HUES64 (cell line): ENCODE data around the gene RPS15.

Experiments used
- H3K27ac ChIP-seq: 2 replicates; pipeline ENCODE4 v1.7.0; 2013; ENCODE audit warnings: low read depth, low read length, inconsistent platforms
- H3K27me3 ChIP-seq: 2 replicates; pipeline ENCODE4 v1.6.1; 2013; ENCODE audit warnings: mild to moderate bottlenecking, low read length; ENCODE audit not compliant: insufficient read depth
- H3K36me3 ChIP-seq: 2 replicates; pipeline ENCODE4 v1.6.1; 2013; ENCODE audit warnings: mild to moderate bottlenecking, low read length; ENCODE audit not compliant: insufficient read depth
- H3K4me1 ChIP-seq: 2 replicates; pipeline ENCODE4 v1.6.1; 2013; ENCODE audit warnings: mild to moderate bottlenecking, low read length, moderate library complexity; ENCODE audit not compliant: insufficient read depth
- H3K4me3 ChIP-seq: 2 replicates; pipeline ENCODE4 v1.5.1; 2013; ENCODE audit warnings: mild to moderate bottlenecking, low read length, moderate library complexity
- H3K9ac ChIP-seq: 2 replicates; pipeline ENCODE4 v1.6.1; 2013; ENCODE audit warnings: mild to moderate bottlenecking, low read depth, low read length
- H3K9me3 ChIP-seq: 2 replicates; pipeline ENCODE4 v1.6.1; 2013; ENCODE audit warnings: low read depth, low read length; ENCODE audit not compliant: insufficient read depth
- WGBS: fragments of 150-250, 120-280 bp; methylation state at CpG from one replicate; pipeline ENCODE4 v1.1.7; 2013; ENCODE audit warnings: missing lambda C conversion rate; 5-methylcytosine and 5-hydroxymethylcytosine counted together

The RPS15 gene

GRCh38 chr19:1440418-1440801 is 2.2 kb downstream of the RPS15 start:
- 97% methylated on average over 15 of the region's 15 CpGs for WGBS
- Histone ChIP-seq H3K27ac (no peak overlapping the region; the same call in 1 of the 2 replicates), H3K36me3 (peaks cover 43% of the 10 kb centered on the region), H3K27me3 (peaks cover 2% of the 10 kb centered on the region), H3K4me1 (no peaks in the 10 kb centered on the region; the same call in 1 of the 2 replicates), H3K4me3 (no peak overlapping the region; the same call in 1 of the 2 replicates), H3K9me3 (no peaks in the 10 kb centered on the region), H3K9ac (no peak overlapping the region)

- Histone ChIP-seq H3K9me3 (no peaks in the 10 kb centered on the region), H3K9ac (no peak overlapping the region), H3K36me3 (peaks cover 38% of the 10 kb centered on the region), H3K4me1 (no peaks in the 10 kb centered on the region; the same call in 1 of the 2 replicates), H3K27me3 (peaks cover 7% of the 10 kb centered on the region), H3K4me3 (no peak overlapping the region; the same call in 1 of the 2 replicates), H3K27ac (no peak overlapping the region; the same call in 1 of the 2 replicates)
- WGBS: 95% methylated on average over 9 of the region's 9 CpGs
Observed at GRCh38 chr19:1441022-1441426, 2.8 kb downstream of the RPS15 start.

DNA sequence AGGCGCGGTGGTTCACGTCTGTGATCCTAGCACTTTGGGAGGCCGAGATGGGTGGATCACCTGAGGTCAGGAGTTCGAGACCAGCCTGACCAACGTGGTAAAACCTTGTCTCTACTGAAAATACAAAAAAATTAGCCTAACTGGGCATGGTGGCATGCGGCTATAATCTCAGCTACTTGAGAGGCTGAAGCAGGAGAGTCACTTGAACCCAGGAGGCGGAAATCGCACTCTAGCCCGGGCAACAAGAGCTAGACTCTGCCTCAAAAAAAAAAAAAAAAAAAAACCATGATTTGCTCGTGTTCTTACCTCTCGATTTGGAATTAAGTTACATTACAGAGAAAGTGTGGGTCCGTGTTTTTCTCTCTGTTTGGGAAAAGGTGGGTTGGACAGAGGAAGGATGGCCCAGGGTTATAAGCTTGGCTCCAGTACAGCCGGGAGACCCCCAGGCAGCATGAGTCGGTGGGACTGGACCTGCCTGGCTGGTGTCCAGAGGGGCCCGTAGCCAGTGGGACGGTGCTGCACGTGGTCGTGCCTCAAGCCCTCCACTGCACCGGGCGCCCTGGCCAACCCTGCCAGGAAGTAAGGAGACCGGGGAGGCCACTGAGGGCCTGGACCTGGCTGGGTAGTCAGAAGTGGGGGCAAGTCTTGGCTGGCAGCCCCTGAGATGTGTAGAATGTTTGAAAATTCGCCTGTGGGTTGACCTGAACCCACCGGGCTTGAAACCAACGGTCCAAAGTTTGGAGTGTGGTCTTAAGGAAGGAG is 3.7 kb downstream of the RPS15 start:
- peaks cover 38% of the 10 kb centered on the region for H3K36me3 ChIP-seq
- peaks cover 15% of the 10 kb centered on the region for H3K27me3 ChIP-seq
- WGBS: 95% methylated on average over 25 of the region's 25 CpGs
- H3K4me1 ChIP-seq: no peaks in the 10 kb centered on the region; the same call in 1 of the 2 replicates
- H3K27ac ChIP-seq: peak overlapping the region; percentile 30; the same call in 1 of the 2 replicates
- no peaks in the 10 kb centered on the region for H3K9me3 ChIP-seq
- H3K4me3 ChIP-seq: no peak overlapping the region
- H3K9ac ChIP-seq: no peak overlapping the region

DNA sequence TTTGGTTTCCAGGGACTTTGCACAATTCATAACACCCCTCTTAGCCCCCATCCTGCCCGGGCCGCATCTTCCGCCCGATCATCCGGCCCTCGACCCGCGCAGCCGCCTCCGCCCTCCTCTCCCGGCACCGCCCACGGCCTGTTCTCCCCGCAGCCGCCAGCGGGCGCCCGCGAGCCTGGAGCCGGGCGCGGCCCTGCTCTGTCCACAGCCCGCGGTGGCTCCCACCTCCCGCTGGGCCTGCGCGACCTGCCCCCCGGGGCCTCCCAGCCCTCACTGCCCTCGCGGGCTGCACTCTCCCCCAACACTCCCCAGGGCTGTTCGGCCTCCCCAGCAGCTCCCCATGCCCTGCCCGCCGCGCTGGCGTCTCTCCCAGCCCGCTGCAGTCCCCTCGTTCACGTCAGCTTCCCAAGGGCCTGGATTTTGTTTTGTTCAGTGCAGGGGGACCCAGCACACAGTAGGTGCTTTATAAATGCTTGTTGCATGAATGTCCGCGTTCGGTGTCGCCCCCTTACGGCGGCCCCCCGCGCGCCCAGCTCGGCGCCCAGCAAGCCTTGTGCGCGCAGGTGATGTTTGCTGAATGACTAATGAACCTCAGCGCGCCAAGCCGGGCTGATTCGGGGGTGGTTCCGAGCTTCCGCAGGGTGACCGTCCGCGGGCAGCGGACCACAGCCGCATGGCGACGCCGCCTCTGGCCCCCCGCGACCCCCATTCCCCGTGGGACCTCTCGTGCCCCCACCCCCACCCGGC is 7.2 kb downstream of the RPS15 start:
- no peaks in the 10 kb centered on the region for H3K4me1 ChIP-seq
- peak overlapping the region; percentile 13; the same call in 1 of the 2 replicates for H3K9ac ChIP-seq
- no peaks in the 10 kb centered on the region for H3K9me3 ChIP-seq
- 3% methylated on average over 67 of the region's 70 CpGs for WGBS
- peak overlapping the region; percentile 64 for H3K4me3 ChIP-seq
- no peak overlapping the region for H3K27ac ChIP-seq
- H3K36me3 ChIP-seq: peaks cover 26% of the 10 kb centered on the region
- peaks cover 47% of the 10 kb centered on the region for H3K27me3 ChIP-seq

GRCh38 chr19:1445932-1446712 is 7.9 kb downstream of the RPS15 start:
- Histone ChIP-seq H3K9ac (no peak overlapping the region), H3K4me3 (peak overlapping the region; percentile 48), H3K27me3 (peaks cover 55% of the 10 kb centered on the region), H3K4me1 (no peaks in the 10 kb centered on the region), H3K27ac (no peak overlapping the region), H3K36me3 (peaks cover 18% of the 10 kb centered on the region), H3K9me3 (no peaks in the 10 kb centered on the region)
- 2% methylated on average over 98 of the region's 99 CpGs for WGBS

DNA sequence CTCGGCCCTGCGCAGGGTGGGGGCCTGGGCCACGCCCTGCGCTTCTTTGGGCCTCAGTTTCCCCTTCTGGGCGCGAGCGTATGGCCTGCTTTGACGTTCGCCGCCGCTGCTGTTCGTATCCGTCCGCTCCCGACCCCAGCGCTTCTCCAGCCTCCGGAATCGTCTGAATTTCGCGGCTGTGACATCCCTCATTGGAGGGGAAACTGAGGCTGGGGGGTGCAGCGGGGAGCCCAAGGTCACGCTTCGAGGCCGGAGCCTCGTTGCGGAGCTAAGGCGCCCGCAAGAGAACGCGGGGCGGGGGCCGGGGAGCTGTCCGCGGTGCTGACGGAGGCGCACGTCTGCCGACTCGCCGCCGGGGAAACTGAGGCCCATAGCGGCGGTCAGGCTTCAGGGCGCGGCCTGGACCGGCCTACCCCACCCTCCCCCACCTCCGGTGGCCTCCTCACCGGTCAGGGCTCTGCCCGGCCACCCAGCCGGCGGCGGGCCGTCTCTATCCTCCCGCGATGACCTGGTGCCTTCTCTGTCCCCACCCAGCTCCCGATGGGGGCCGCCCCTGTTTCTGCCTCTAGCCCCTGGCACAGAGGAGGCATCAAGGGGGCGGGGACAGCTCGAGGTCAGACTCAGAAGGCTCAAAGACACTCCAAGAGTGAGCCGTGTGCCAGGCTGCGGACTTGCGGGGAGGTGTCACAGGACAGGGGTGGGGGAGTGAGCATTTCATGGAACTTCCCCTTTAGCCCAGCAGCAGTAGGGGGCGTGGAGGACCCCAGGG is 8.7 kb downstream of the RPS15 start:
- peaks cover 10% of the 10 kb centered on the region for H3K36me3 ChIP-seq
- peak overlapping the region; percentile 48 for H3K4me3 ChIP-seq
- H3K9ac ChIP-seq: no peak overlapping the region
- no peaks in the 10 kb centered on the region for H3K4me1 ChIP-seq
- 5% methylated on average over 63 of the region's 63 CpGs for WGBS
- no peak overlapping the region for H3K27ac ChIP-seq
- H3K27me3 ChIP-seq: peaks cover 63% of the 10 kb centered on the region
- H3K9me3 ChIP-seq: no peaks in the 10 kb centered on the region

DNA sequence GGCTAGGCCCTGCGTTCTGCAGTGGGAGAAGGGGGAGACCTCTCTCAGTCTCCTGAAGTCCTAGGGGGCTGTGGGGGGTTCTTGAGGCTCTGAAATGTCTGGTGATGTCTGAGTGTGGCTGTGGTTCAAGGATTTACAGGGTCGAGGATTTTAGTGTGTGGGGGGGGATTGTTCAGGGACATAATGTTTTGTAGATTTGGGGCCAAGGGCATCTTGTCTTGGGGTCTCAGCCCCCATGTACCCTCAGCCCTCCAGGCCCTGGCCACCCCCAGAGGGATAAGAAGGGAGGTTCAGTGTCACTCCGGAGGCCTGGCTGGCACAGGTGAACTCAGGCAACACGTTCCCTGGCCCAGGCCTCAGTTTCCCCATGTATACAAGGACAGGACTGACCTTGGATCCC is 9.3 kb downstream of the RPS15 start:
- Histone ChIP-seq H3K9me3 (no peaks in the 10 kb centered on the region), H3K9ac (no peak overlapping the region), H3K36me3 (peaks cover 4% of the 10 kb centered on the region), H3K27me3 (peaks cover 69% of the 10 kb centered on the region), H3K27ac (no peak overlapping the region), H3K4me3 (no peak overlapping the region), H3K4me1 (peaks cover 5% of the 10 kb centered on the region)
- 30% methylated on average over 4 of the region's 4 CpGs for WGBS

DNA sequence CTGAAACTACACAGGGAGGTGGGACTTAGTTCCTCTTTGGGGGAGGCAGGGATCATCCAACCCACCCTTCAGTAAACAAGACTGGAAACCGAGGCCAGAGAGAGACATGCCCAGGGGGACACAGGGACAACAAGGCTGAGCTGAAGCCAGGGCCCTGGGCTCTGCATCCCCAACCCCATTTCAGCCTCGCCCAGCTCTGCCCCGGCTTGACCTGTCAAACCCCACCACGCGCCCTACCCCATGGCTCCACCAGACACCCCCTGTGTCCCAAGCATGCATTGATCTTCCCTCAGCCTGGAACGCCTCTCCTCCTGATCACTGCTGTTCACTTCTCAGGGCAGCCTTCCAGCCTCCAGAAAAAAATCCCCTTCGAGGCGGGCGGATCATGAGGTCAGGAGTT is 9.7 kb downstream of the RPS15 start:
- Histone ChIP-seq H3K4me1 (peaks cover 6% of the 10 kb centered on the region), H3K4me3 (no peak overlapping the region), H3K27me3 (peaks cover 73% of the 10 kb centered on the region), H3K9ac (no peak overlapping the region), H3K9me3 (no peaks in the 10 kb centered on the region), H3K36me3 (no peaks in the 10 kb centered on the region), H3K27ac (no peak overlapping the region)
- WGBS: 86% methylated on average over 9 of the region's 9 CpGs

GRCh38 chr19:1449467-1450442 is 11.6 kb downstream of the RPS15 start, which contains the start of gene APC2:
APC2 (plus strand) TSS chr19:1450121; CDS start chr19:1453002, 2,881 bp downstream.
- H3K36me3 ChIP-seq: no peaks in the 10 kb centered on the region
- H3K4me3 ChIP-seq: peak within 1 kb of the TSS; percentile 26; the same call in 1 of the 2 replicates
- no peaks in the 10 kb centered on the region for H3K9me3 ChIP-seq
- no peak within 1 kb of the TSS for H3K9ac ChIP-seq
- 10% methylated on average over 74 of the region's 74 CpGs for WGBS
- H3K27ac ChIP-seq: no peak within 1 kb of the TSS
- H3K4me1 ChIP-seq: peaks cover 6% of the 10 kb centered on the region
- peaks cover 87% of the 10 kb centered on the region for H3K27me3 ChIP-seq
